ENCODE measurements around the gene DDX5.

The DDX5 gene

DNA sequence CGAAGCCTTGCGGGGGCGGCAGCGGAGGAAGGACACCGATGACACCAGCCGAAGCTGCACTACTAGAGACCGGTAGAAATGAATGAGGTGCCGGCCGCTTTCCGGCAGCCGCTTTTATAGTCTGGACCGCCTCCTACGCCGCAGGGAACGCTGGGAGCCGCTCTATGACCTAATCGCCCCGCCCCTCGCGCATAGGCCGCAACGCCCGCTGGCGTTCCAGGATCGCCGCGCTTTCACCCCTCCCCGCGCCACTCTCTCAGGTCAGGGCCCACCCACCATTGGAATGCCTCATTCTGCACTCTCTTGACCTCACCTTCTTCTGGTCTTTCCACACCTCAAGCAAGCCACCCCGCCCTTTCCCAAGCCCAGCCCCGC lies at the start of gene DDX5:
DDX5 (minus strand) TSS at position 89 of the 375 bp plus-strand sequence. CDS start 170 bp downstream, outside the sequence.
- DNase-seq (ENCODE audit: low spot score) = peak; percentile 95
- in situ Hi-C loops (cut with MboI; ENCODE audit: low pct_unique_long_range_greater_than_20kb, low sequenced_read_pairs, unreplicated experiment) = no loop called here
- TF ChIP-seq, protein P1, sequence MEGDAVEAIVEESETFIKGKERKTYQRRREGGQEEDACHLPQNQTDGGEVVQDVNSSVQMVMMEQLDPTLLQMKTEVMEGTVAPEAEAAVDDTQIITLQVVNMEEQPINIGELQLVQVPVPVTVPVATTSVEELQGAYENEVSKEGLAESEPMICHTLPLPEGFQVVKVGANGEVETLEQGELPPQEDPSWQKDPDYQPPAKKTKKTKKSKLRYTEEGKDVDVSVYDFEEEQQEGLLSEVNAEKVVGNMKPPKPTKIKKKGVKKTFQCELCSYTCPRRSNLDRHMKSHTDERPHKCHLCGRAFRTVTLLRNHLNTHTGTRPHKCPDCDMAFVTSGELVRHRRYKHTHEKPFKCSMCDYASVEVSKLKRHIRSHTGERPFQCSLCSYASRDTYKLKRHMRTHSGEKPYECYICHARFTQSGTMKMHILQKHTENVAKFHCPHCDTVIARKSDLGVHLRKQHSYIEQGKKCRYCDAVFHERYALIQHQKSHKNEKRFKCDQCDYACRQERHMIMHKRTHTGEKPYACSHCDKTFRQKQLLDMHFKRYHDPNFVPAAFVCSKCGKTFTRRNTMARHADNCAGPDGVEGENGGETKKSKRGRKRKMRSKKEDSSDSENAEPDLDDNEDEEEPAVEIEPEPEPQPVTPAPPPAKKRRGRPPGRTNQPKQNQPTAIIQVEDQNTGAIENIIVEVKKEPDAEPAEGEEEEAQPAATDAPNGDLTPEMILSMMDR (IDR thresholded peaks at IDR 0.05; ENCODE audit: extremely low read depth, insufficient read depth, missing control alignments) = no peak

DNA sequence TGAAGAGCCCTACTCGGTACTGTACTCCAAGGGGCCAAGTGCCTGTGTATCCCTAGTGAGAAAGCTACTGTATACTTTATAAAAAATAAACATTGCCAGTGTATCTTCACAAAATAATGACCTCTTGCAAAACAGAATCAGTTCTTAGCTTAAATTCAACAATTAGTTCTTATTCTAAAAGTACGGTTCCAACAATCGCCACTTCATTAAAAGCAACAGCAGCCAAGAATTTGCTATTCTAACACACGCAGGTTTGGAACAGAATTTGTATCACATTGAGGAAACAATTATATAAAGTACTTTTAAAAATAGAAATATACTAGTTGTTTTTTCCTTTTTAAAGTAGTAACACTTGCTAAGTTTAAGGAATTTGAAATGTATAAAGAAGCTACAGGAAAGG lies 49.2 kb upstream of the DDX5 start:
- no peak for DNase-seq (ENCODE audit: low spot score)
- in situ Hi-C loops (cut with MboI; ENCODE audit: low pct_unique_long_range_greater_than_20kb, low sequenced_read_pairs, unreplicated experiment) = no loop called here
- TF ChIP-seq, protein P1 (IDR thresholded peaks at IDR 0.05; ENCODE audit: extremely low read depth, insufficient read depth, missing control alignments) = no peak

DNA sequence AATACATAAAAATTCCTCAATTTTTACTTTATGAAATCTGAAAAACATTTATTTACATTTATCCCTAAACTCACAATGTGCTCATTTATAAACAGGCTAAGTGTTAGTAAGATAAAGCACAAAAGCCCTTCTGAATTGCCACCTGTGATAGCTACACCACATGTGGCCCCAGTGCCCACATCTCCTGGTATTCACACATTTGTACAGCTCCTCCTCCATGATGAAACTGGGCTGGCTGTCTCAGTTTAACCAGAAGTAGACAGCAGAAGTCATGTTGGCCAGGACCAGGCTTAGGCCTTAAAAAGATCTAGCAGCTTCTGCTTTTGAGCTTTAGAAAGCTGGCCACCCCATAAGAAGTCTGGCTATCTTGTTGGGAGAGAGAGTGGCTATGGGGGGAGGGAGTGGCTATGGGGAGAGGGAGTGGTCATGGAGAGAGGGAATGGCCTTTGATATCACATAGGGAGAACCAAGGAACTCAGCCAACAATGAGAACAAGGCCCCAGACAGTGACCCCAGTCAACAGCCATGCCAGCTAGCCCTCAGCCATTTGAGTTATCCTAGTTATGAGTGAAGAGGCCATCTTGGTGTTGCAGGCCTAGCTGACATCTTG lies 48.0 kb upstream of the DDX5 start:
- TF ChIP-seq, protein P1 (IDR thresholded peaks at IDR 0.05; ENCODE audit: extremely low read depth, insufficient read depth, missing control alignments) = no peak
- DNase-seq (ENCODE audit: low spot score) = no peak

GRCh38 chr17:64551461-64551860 lies 45.4 kb upstream of the DDX5 start:
- TF ChIP-seq, protein P1 (IDR thresholded peaks at IDR 0.05; ENCODE audit: extremely low read depth, insufficient read depth, missing control alignments) = no peak
- in situ Hi-C loops (cut with MboI; ENCODE audit: low pct_unique_long_range_greater_than_20kb, low sequenced_read_pairs, unreplicated experiment) = no loop called here
- DNase-seq (ENCODE audit: low spot score) = no peak

More for the DNA sequence above, 48.0 kb upstream of the DDX5 start:
- in situ Hi-C loops (cut with MboI; ENCODE audit: low pct_unique_long_range_greater_than_20kb, low sequenced_read_pairs, unreplicated experiment) = no loop called here

DNA sequence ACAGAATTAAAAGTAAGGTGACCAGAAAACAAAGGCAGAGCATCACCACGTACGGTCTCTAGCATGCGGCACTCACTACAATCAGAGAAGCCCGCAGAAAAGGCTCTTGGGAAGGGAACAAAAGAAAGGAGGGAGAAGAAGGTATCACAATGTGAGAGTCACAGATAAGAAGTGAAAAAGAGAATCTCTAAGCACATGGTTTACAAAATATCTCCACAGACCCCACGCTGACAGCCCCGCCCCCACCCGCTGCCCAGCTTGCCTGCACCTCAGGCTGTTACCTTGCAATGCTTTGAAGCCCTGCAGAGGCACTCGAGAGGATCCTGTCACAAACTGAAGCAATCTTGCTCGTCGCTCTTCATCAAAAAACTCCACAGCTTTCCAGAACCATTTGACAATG lies 41.2 kb upstream of the DDX5 start:
- DNase-seq (ENCODE audit: low spot score) = no peak
- in situ Hi-C loops (cut with MboI; ENCODE audit: low pct_unique_long_range_greater_than_20kb, low sequenced_read_pairs, unreplicated experiment) = no loop called here
- TF ChIP-seq, protein P1 (IDR thresholded peaks at IDR 0.05; ENCODE audit: extremely low read depth, insufficient read depth, missing control alignments) = no peak

DNA sequence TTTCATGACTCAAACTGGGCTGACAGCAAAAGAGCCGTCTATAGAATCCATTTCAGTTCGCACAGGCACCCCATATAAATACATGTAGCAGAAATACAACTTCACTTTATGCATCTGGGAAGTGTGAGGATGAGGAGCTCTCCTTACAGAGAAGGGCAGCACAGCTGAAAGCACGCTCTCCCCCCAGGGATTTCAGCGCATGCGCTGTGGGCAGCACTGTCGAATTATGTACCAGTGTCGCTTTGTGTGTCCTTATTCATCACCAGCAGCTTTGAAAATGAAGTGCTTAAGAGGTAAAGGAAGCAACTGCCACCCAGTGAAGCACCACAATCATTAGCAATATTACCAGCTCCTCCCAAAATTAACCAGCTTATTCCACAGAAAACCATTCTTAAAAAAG lies 40.6 kb upstream of the DDX5 start:
- TF ChIP-seq, protein P1 (IDR thresholded peaks at IDR 0.05; ENCODE audit: extremely low read depth, insufficient read depth, missing control alignments) = no peak
- in situ Hi-C loops (cut with MboI; ENCODE audit: low pct_unique_long_range_greater_than_20kb, low sequenced_read_pairs, unreplicated experiment) = no loop called here
- DNase-seq (ENCODE audit: low spot score) = no peak
